Colonic mucosa (tissue), 4 donors: Measurements from ENCODE around the gene SIM1. TPM values are rescaled to one million over a fixed set of nuclear protein-coding genes. Genes with fewer than 3 reads are reported as not detected.

ENCODE experiments used
- DNase-seq: peaks from one replicate; pipeline ENCODE4 v3.0.0-alpha.2; 2020
- H3K27ac ChIP-seq: fragments of 200-600 bp; one replicate; pipeline ENCODE4 v1.8.0; 2021
- H3K27me3 ChIP-seq: fragments of 200-600 bp; one replicate; pipeline ENCODE4 v1.8.0; 2021
- H3K36me3 ChIP-seq: fragments of 200-600 bp; one replicate; pipeline ENCODE4 v1.8.0; 2021
- H3K4me1 ChIP-seq: fragments of 200-600 bp; one replicate; pipeline ENCODE4 v1.8.0; 2021; ENCODE audit warnings: mild to moderate bottlenecking
- H3K4me3 ChIP-seq: fragments of 200-600 bp; one replicate; pipeline ENCODE4 v1.8.0; 2021
- H3K9ac ChIP-seq, 2 donors: one replicate each; pipeline ENCODE4 v1.7.0; 2013; ENCODE audit warnings: control low read depth in 2 of 2, low read depth in 2 of 2, low read length in 2 of 2
- H3K9me3 ChIP-seq: fragments of 200-600 bp; one replicate; pipeline ENCODE4 v1.8.0; 2021
- CTCF ChIP-seq: fragments of 200-600 bp; IDR thresholded peaks from one replicate; pipeline ENCODE4 v1.8.0; 2022; ENCODE audit warnings: antibody characterized with exemption, mild to moderate bottlenecking
- intact Hi-C: fragments of 100-400 bp; cut with DNase I; formaldehyde crosslinking; loops from one replicate; pipeline ENCODE4 v1.14.1; 2022
- total RNA-seq, 2 donors: library from RNA; stranded (reverse); fragmentation: NEBNext Ultra II Directional in 1 of 2; extraction: Animal tissue kit (Norgen Biotek cat#: 25700) in 1 of 2; gene quantifications; one replicate each; pipeline ENCODE4 v1.2.1, GENCODE V29; 2021
- donor health status: healthy.
- donor health status: DM: no; HTN: no; CAD: no.
- donor health status: DM: no; HTN: no; CAD: no.

Gene SIM1
- total RNA-seq, result under 1 TPM in 1 of 2 donors, not detected in 1; 0.16 TPM

DNA sequence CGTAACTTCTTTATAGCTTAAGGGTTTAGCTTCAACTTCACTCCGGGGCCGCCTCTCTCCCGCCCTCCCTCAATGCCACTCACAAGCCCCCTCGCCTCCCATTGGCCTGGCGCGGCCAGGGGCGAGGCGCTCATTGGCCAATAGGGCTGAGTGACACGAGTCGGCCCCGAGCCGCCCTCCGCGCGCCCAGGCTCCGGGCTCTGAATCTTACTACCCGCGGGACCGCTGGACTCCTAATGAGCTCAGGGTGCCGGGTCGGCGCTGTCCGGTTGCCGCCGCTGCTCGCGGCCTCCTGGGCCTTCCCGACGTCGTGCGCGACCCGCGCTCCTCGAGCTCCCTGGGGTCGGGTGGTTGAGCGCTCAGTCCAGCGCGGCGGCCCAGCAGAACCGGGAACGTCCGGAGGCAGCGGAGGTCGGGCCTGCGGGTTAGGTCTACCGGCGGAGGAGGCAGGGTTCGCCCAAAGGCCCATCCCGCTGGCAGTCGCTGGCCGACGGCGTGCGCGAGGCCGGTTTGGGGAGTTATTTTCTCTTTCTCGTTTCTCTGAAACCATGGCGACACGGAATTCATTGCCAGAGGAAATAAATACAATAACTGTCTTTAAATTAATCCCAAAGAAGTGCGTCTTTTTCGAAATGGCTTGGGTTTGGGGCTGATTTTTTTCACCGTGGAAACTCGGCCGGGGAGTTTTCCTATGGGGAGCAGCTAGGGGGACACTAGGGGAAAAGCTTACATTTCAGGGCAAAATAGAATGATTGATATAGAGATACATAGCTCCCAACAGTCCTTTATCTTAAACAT, at the start of gene SIM1:
Gene SIM1, minus strand, starts transcription at position 19 of the 798 bp plus-strand sequence. CDS start 1,453 bp downstream, outside the sequence.
- no peak within 1 kb of the TSS for H3K9ac ChIP-seq

GRCh38 chr6:100512203-100512862, 47.6 kb upstream of the SIM1 start:
- no peaks in the 10 kb centered on the region for H3K27me3 ChIP-seq
- H3K36me3 ChIP-seq, result peaks cover 4% of the 10 kb centered on the region

More for the DNA sequence above, at the start of gene SIM1:
- Histone ChIP-seq H3K27ac (no peak within 1 kb of the TSS), H3K36me3 (no peaks in the 10 kb centered on the region), H3K27me3 (peaks cover 96% of the 10 kb centered on the region), H3K4me3 (peak within 1 kb of the TSS; percentile 11), H3K4me1 (peaks cover 4% of the 10 kb centered on the region), H3K9me3 (no peaks in the 10 kb centered on the region)
- intact Hi-C loops, result no loop called here
- TF ChIP-seq CTCF, result no peak
- DNase-seq, result peak; percentile 58

DNA sequence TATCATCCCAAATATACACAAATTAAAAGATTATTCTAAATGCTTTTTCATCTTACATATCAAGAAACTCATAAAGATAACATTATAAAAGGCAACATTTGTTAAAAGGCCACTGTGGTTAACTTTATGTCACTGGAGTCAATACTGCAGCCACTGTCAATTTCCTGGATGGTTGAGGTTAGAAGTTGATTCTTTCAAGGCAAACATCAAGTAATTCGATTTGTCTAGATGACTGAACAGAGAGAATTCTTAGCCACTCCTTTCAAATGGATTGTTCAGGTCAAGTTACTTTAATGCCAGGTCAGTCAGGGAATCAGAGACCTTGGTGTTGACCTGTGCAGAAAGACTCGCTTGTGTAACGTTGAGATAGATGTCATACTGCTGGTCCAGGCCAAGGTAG, 44.4 kb upstream of the SIM1 start:
- intact Hi-C loops, result no loop called here
- no peak for DNase-seq
- Histone ChIP-seq H3K4me3 (no peak overlapping the region), H3K4me1 (no peaks in the 10 kb centered on the region), H3K9ac (no peak overlapping the region), H3K36me3 (peaks cover 4% of the 10 kb centered on the region), H3K27me3 (no peaks in the 10 kb centered on the region), H3K9me3 (no peaks in the 10 kb centered on the region), H3K27ac (no peak overlapping the region)
- TF ChIP-seq CTCF, result no peak

More at GRCh38 chr6:100512203-100512862, 47.6 kb upstream of the SIM1 start:
- no peak for TF ChIP-seq CTCF
- H3K4me3 ChIP-seq, result no peak overlapping the region
- H3K9me3 ChIP-seq, result no peaks in the 10 kb centered on the region
- no peak for DNase-seq
- no peaks in the 10 kb centered on the region for H3K4me1 ChIP-seq
- no peak overlapping the region for H3K27ac ChIP-seq
- intact Hi-C loops, result no loop called here
- H3K9ac ChIP-seq, result no peak overlapping the region

- Histone ChIP-seq H3K9me3 (no peaks in the 10 kb centered on the region), H3K4me1 (no peaks in the 10 kb centered on the region), H3K27ac (no peak overlapping the region), H3K36me3 (peaks cover 4% of the 10 kb centered on the region), H3K9ac (no peak overlapping the region), H3K27me3 (no peaks in the 10 kb centered on the region), H3K4me3 (no peak overlapping the region)
- no peak for DNase-seq
- no peak for TF ChIP-seq CTCF
- intact Hi-C loops, result no loop called here
Measured at GRCh38 chr6:100506651-100507050, 41.9 kb upstream of the SIM1 start.

DNA sequence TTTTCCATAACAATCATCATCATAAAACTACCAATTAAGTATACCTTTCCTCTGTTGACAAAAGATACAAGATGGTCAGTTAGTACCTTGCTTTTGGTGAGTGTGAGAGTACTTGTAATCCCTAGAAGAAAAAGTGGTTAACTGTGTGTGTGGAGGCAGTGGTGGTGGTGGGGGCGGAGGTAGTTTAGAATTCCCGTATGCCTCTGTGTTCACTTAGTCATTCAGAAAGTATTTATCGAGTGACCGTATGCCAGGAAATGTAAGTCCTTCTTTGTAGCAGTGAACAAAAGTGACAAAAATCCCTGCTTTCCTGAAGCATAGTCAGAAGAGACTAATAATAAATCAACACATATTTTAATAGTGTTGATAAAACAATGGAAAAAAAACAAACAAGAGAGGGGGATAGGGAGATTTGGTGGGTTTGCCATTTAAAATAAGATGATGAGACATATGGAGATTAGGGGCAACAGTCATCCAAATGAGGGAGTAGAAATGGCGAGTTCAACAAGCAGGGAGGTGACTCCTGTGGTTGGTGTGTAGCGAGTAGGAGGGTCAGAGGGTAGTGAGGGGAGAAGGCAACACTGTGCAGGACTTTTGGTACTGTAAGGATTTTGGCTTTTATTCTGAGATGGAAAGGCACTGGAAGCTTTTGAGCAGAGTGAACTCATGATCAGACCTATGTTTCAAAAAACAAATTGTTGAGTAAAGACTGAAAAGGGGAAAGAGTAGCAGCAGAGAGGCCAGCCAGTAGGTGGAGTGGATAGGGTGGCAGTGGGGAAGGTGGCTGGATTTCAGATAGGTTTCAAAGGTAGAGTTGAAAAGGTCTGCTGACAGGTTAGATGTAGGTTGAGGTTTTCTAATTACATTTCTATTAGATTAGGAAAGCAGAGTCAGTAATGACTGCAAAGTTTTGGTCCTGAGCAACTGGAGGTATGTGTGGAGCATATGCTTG, 40.3 kb upstream of the SIM1 start:
- Histone ChIP-seq H3K4me3 (no peak overlapping the region), H3K9ac (no peak overlapping the region), H3K27me3 (no peaks in the 10 kb centered on the region), H3K27ac (no peak overlapping the region), H3K4me1 (no peaks in the 10 kb centered on the region), H3K36me3 (peaks cover 4% of the 10 kb centered on the region), H3K9me3 (no peaks in the 10 kb centered on the region)
- DNase-seq, result no peak
- no peak for TF ChIP-seq CTCF
- intact Hi-C loops, result no loop called here
